ENCODE results near the gene TTC28. TPM values are rescaled to one million over a fixed set of nuclear protein-coding genes. Genes with fewer than 3 reads are reported as not detected.

TTC28 gene
- total and polyA plus RNA-seq, 2 donors: 2.0 to 5.5 TPM

DNA sequence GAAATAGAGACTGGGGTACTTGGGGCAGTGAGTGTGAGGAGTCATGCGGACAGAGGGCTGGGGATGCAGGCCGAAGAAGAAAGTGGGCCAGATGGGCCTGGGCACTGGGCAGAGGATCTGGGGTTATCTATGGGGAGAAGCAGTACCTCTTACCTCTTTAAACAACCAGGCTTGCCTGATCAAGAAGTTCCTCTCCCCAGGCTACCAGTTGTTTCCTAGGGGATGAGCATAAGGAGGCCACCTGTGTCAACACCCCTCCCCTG is 662.2 kb downstream of the TTC28 start:
- no peak overlapping the region for H3K27ac ChIP-seq (ENCODE audit: low read depth in 1 of 2, low read length in 1 of 2)
- no peaks in the 10 kb centered on the region for H3K9me3 ChIP-seq (ENCODE audit: control insufficient read depth in 2 of 2, insufficient read depth in 1 of 2, low read length in 1 of 2)
- no peaks in the 10 kb centered on the region for H3K36me3 ChIP-seq (ENCODE audit: control insufficient read depth in 2 of 2, insufficient read depth in 2 of 2, low read length in 1 of 2)
- H3K4me3 ChIP-seq (ENCODE audit: low read length in 2 of 2): no peak overlapping the region
- H3K27me3 ChIP-seq (ENCODE audit: control insufficient read depth in 2 of 2, insufficient read depth in 1 of 2, low read length in 1 of 2): no peaks in the 10 kb centered on the region
- peaks cover 0 to 24% of the 10 kb centered on the region in 2 donors for H3K4me1 ChIP-seq (ENCODE audit: control insufficient read depth in 2 of 2, insufficient read depth in 2 of 2, low read length in 2 of 2)
- 99% methylated on average over 2 of the region's 2 CpGs for WGBS
- no peak for DNase-seq (ENCODE audit: low read depth in 6 of 9, low spot score in 9 of 9)

DNA sequence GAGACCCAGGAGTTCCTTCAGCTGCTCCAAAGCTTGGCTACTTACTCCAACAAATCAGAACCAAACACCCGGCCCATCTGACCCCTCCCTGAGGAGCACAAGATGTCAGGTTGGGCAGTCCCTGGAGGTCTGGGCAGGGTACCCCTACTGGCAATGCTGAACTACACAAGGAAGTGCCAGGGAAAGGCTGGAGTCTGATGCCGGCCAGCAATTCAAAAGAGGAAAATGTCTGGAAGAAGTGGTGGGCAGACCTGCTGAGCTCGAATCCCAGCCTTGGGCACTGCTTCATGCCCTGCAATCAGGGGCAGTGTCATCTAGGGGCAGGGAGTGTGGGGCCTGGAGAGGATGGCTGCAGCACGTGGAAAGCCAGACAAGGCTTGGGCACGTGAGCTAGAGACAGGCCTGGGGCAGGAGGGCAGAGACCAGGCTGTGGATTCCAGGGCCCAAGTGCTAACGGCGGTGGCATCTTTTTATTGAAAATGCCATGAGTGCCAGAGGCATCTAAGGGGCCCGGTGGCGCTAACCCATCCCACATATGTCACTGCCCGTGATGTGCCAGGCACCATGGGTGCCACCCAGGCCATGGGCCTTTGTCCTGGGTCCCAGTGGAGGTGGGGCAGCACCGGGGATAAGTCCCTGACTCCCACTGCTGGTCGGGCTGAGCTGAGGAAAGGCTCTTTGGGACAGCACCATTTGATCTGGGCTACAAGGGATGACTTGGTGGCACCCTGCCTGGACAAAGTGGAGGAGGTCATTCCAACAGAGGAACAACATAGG is 662.7 kb downstream of the TTC28 start:
- 97% methylated on average over 12 of the region's 12 CpGs for WGBS
- peaks cover 0 to 24% of the 10 kb centered on the region in 2 donors for H3K4me1 ChIP-seq (ENCODE audit: control insufficient read depth in 2 of 2, insufficient read depth in 2 of 2, low read length in 2 of 2)
- no peak for DNase-seq (ENCODE audit: low read depth in 6 of 9, low spot score in 9 of 9)
- no peaks in the 10 kb centered on the region for H3K9me3 ChIP-seq (ENCODE audit: control insufficient read depth in 2 of 2, insufficient read depth in 1 of 2, low read length in 1 of 2)
- no peak overlapping the region for H3K27ac ChIP-seq (ENCODE audit: low read depth in 1 of 2, low read length in 1 of 2)
- no peak overlapping the region for H3K4me3 ChIP-seq (ENCODE audit: low read length in 2 of 2)
- H3K27me3 ChIP-seq (ENCODE audit: control insufficient read depth in 2 of 2, insufficient read depth in 1 of 2, low read length in 1 of 2): no peaks in the 10 kb centered on the region
- no peaks in the 10 kb centered on the region for H3K36me3 ChIP-seq (ENCODE audit: control insufficient read depth in 2 of 2, insufficient read depth in 2 of 2, low read length in 1 of 2)

DNA sequence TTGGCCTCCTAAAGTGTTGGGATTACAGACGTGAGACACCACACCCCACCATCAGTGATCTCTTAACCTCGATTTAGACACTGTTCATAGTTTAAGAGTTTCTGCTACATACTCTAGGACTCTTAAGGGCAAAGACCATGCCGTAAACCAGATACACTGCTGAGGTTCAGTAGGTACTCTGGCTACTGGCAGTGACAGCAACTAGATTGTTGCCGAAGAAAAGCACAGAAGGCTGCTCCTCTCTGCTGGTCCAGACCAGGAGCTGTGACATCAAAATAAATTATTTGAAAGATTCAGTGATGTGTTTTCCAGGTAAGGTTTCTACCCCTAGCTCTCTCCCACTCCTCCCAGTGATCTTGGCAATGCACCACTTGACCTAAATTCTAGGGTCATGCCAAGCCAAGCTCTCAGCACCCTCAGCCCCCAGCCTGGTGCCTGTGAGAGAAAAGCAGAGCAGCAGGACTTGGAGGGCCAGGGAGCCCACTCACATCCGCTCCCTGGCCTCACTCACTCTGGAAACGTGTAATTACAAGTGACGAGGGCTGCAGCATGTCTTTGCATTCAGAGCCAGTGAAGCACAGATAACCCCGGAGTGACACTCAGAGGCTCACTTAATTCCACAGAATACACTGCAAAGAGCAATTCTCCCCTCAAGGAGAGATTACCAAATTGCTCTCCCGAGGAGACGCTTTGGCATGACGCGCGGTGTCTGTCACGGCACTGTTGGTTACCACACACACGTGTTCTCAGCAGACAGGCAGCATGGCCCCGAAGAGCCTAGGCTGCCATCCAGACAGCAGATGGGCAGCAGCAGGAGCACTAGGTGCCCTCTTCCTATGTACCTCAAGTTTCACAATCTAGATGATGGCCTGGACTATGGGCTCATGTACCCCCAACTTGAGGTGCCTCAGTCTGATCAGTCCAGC is 663.7 kb downstream of the TTC28 start:
- H3K27ac ChIP-seq (ENCODE audit: low read depth in 1 of 2, low read length in 1 of 2): no peak overlapping the region
- H3K27me3 ChIP-seq (ENCODE audit: control insufficient read depth in 2 of 2, insufficient read depth in 1 of 2, low read length in 1 of 2): no peaks in the 10 kb centered on the region
- no peak for DNase-seq (ENCODE audit: low read depth in 6 of 9, low spot score in 9 of 9)
- H3K36me3 ChIP-seq (ENCODE audit: control insufficient read depth in 2 of 2, insufficient read depth in 2 of 2, low read length in 1 of 2): no peaks in the 10 kb centered on the region
- 97% methylated on average over 16 of the region's 16 CpGs for WGBS
- H3K4me3 ChIP-seq (ENCODE audit: low read length in 2 of 2): no peak overlapping the region
- no peaks in the 10 kb centered on the region for H3K9me3 ChIP-seq (ENCODE audit: control insufficient read depth in 2 of 2, insufficient read depth in 1 of 2, low read length in 1 of 2)
- peaks cover 0 to 16% of the 10 kb centered on the region in 2 donors for H3K4me1 ChIP-seq (ENCODE audit: control insufficient read depth in 2 of 2, insufficient read depth in 2 of 2, low read length in 2 of 2)

DNA sequence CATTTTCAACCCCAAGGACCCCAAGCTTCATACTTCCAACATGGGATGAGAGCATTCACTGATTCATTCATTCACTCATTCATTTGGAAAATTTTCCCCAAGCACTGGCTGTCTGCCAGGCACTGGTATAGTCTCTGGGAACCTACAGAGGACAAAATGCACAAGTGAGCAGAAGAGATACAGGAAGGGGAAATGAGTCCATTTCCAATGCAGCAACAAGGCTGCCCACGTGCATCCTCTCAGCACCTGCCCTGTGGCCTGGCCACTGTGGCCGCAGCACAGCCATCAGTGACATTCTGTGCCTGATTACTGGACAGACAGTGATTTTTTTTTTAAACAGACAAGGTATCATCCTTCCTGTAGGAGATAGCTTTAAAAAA is 664.6 kb downstream of the TTC28 start:
- Histone ChIP-seq H3K4me1 (ENCODE audit: control insufficient read depth in 2 of 2, insufficient read depth in 2 of 2, low read length in 2 of 2) (peaks cover 0 to 8% of the 10 kb centered on the region in 2 donors), H3K9me3 (ENCODE audit: control insufficient read depth in 2 of 2, insufficient read depth in 1 of 2, low read length in 1 of 2) (no peaks in the 10 kb centered on the region)

DNA sequence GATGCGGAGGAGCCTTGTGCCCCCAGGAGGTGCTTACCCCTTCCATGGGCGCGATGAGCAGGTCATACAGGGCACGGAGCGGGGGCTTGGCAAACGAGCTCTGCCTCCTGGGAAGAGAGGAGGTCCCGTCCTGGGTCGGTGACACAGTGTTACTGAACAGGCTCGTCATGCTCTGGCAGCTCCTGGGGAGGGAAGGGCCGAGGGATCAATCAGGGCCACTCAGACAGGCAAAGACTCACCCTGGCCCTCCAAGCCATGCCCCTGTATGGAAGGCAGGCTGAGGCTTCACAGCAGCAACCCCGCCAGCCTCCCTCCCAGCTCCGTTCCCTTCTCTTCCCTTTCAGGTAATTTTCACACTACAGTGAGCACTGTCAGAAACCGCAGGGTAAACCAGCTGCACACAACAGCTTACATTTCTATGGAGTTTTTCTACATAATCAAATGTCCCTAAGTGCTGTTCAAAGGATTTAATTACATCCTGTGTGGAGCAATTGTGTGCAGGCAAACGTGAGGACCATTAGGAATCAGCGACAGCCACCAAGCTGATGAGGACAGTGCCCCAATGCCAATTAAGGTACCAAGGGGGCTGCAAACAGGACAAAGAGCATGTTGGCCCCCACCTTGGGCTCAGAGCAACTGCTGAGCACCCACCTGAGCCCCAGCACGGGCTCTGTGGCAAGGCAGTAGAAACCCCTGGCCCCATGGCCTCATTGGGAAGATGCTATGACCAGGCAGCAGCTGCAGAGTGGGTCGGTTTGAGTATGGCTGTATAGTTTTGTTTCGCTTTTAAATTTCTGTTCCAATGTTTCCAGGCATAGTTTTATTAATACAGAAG is 665.2 kb downstream of the TTC28 start:
- WGBS: 92% methylated on average over 18 of the region's 18 CpGs
- H3K9me3 ChIP-seq (ENCODE audit: control insufficient read depth in 2 of 2, insufficient read depth in 1 of 2, low read length in 1 of 2): no peaks in the 10 kb centered on the region
- H3K4me1 ChIP-seq (ENCODE audit: control insufficient read depth in 2 of 2, insufficient read depth in 2 of 2, low read length in 2 of 2): peaks cover 0 to 6% of the 10 kb centered on the region in 2 donors
- H3K27me3 ChIP-seq (ENCODE audit: control insufficient read depth in 2 of 2, insufficient read depth in 1 of 2, low read length in 1 of 2): no peaks in the 10 kb centered on the region
- DNase-seq (ENCODE audit: low read depth in 6 of 9, low spot score in 9 of 9): no peak
- H3K4me3 ChIP-seq (ENCODE audit: low read length in 2 of 2): no peak overlapping the region
- no peaks in the 10 kb centered on the region for H3K36me3 ChIP-seq (ENCODE audit: control insufficient read depth in 2 of 2, insufficient read depth in 2 of 2, low read length in 1 of 2)
- no peak overlapping the region for H3K27ac ChIP-seq (ENCODE audit: low read depth in 1 of 2, low read length in 1 of 2)

More for the DNA sequence above, 664.6 kb downstream of the TTC28 start:
- H3K27ac ChIP-seq (ENCODE audit: low read depth in 1 of 2, low read length in 1 of 2): no peak overlapping the region
- H3K36me3 ChIP-seq (ENCODE audit: control insufficient read depth in 2 of 2, insufficient read depth in 2 of 2, low read length in 1 of 2): no peaks in the 10 kb centered on the region
- no peak for DNase-seq (ENCODE audit: low read depth in 6 of 9, low spot score in 9 of 9)
- WGBS: 63% methylated on average over 2 of the region's 2 CpGs
- H3K27me3 ChIP-seq (ENCODE audit: control insufficient read depth in 2 of 2, insufficient read depth in 1 of 2, low read length in 1 of 2): no peaks in the 10 kb centered on the region
- no peak overlapping the region for H3K4me3 ChIP-seq (ENCODE audit: low read length in 2 of 2)

DNA sequence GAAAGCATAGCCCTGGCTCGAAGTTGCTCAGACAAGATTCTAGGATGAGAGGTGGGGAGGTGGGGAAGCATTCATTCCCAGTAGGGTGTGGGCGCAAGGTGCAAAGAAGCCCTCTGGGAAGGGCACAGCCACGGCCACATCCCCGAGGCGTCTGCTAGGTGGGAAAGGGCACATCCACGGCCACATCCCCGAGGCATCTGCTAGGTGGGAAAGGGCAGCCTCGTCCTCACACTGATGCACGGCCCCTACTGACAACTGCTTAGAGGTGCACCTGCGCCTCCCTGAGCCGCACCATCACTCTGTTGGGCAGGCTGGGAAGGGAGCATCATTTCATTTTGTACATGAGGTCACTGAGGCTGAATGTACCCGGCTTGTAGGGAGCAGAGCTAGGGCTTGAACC is 666.0 kb downstream of the TTC28 start:
- Histone ChIP-seq H3K4me1 (ENCODE audit: control insufficient read depth in 2 of 2, insufficient read depth in 2 of 2, low read length in 2 of 2) (no peaks in the 10 kb centered on the region), H3K27ac (ENCODE audit: low read depth in 1 of 2, low read length in 1 of 2) (no peak overlapping the region), H3K9me3 (ENCODE audit: control insufficient read depth in 2 of 2, insufficient read depth in 1 of 2, low read length in 1 of 2) (no peaks in the 10 kb centered on the region), H3K36me3 (ENCODE audit: control insufficient read depth in 2 of 2, insufficient read depth in 2 of 2, low read length in 1 of 2) (no peaks in the 10 kb centered on the region), H3K27me3 (ENCODE audit: control insufficient read depth in 2 of 2, insufficient read depth in 1 of 2, low read length in 1 of 2) (no peaks in the 10 kb centered on the region), H3K4me3 (ENCODE audit: low read length in 2 of 2) (no peak overlapping the region)
- 95% methylated on average over 12 of the region's 12 CpGs for WGBS
- no peak for DNase-seq (ENCODE audit: low read depth in 6 of 9, low spot score in 9 of 9)

DNA sequence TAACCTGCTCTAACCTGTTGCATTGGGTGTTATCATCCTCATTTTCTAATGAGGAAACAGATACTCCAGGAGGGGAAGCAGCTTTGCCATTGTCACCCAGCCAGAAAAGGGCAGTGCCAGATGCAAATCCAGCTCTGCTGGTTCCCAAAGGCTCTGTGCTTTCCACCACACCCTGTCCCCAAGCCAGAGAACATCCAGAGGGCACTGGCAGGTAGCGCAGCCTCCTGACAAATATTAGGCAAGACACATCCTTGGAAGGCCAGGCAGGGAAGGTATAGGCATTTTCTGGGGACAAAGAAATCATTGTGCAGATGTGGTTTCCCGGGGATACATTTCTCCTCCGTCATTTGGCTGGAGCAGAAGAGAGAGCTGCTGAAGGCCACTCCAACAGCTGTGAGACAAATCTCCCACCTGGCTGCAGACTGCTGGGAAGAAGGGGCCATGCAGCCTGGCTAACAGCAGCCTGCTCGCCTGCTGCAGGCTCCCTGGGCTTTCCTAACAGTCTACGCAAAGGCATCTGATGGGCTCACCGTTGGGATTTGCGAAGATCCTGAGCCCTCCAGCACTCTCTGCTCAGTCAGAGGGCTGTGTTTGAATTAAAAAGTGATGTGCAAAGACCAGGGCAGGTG is 666.7 kb downstream of the TTC28 start:
- Histone ChIP-seq H3K27ac (ENCODE audit: low read depth in 1 of 2, low read length in 1 of 2) (no peak overlapping the region), H3K4me1 (ENCODE audit: control insufficient read depth in 2 of 2, insufficient read depth in 2 of 2, low read length in 2 of 2) (no peaks in the 10 kb centered on the region), H3K36me3 (ENCODE audit: control insufficient read depth in 2 of 2, insufficient read depth in 2 of 2, low read length in 1 of 2) (no peaks in the 10 kb centered on the region), H3K9me3 (ENCODE audit: control insufficient read depth in 2 of 2, insufficient read depth in 1 of 2, low read length in 1 of 2) (no peaks in the 10 kb centered on the region), H3K27me3 (ENCODE audit: control insufficient read depth in 2 of 2, insufficient read depth in 1 of 2, low read length in 1 of 2) (no peaks in the 10 kb centered on the region), H3K4me3 (ENCODE audit: low read length in 2 of 2) (no peak overlapping the region)
- 97% methylated on average over 7 of the region's 7 CpGs for WGBS
- no peak for DNase-seq (ENCODE audit: low read depth in 6 of 9, low spot score in 9 of 9)

DNA sequence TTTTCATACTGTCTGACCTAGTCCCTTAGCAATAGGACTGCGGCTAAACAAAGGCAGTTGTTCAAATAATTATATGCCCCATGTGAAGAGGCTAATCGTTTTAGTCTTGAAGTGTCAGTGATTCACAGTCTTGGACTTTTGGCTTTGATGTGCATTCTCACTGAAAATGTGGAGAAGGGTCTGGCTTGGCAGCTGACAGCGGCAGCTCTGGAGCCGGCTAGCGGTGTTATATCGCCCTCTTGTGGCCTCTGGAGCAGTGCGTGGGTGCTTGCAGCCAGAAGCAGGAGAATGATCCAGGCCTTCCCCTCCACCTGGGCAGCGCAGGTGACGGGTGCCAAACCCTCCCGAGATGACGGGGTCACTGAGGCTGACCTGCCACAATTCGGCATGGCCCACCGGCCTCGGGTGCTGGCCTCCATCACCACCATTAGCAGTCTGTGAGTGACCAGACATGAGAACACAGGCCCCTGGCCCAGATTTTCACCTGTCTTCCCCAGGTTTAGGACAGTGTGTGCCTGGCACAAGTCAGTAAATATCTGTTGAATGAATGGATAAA is 670.3 kb downstream of the TTC28 start:
- H3K36me3 ChIP-seq (ENCODE audit: control insufficient read depth in 2 of 2, insufficient read depth in 2 of 2, low read length in 1 of 2): no peaks in the 10 kb centered on the region
- H3K4me1 ChIP-seq (ENCODE audit: control insufficient read depth in 2 of 2, insufficient read depth in 2 of 2, low read length in 2 of 2): peaks cover 0 to 10% of the 10 kb centered on the region in 2 donors
- H3K27me3 ChIP-seq (ENCODE audit: control insufficient read depth in 2 of 2, insufficient read depth in 1 of 2, low read length in 1 of 2): no peaks in the 10 kb centered on the region
- H3K9me3 ChIP-seq (ENCODE audit: control insufficient read depth in 2 of 2, insufficient read depth in 1 of 2, low read length in 1 of 2): no peaks in the 10 kb centered on the region
- H3K4me3 ChIP-seq (ENCODE audit: low read length in 2 of 2): no peak overlapping the region
- DNase-seq (ENCODE audit: low read depth in 6 of 9, low spot score in 9 of 9): peak; percentile 32 to 81 (median 63)
- WGBS: 24% methylated on average over 14 of the region's 14 CpGs
- no peak overlapping the region for H3K27ac ChIP-seq (ENCODE audit: low read depth in 1 of 2, low read length in 1 of 2)

All from thymus (tissue), 11 donors.